ENCODE measurements around the gene FES. TPM values are rescaled to one million over a fixed set of nuclear protein-coding genes. Genes with fewer than 3 reads are reported as not detected.

Gene FES
- total and polyA plus RNA-seq, 4 experiments from 2014 or later = 2.3 to 3.0 TPM; not detected in 2

DNA sequence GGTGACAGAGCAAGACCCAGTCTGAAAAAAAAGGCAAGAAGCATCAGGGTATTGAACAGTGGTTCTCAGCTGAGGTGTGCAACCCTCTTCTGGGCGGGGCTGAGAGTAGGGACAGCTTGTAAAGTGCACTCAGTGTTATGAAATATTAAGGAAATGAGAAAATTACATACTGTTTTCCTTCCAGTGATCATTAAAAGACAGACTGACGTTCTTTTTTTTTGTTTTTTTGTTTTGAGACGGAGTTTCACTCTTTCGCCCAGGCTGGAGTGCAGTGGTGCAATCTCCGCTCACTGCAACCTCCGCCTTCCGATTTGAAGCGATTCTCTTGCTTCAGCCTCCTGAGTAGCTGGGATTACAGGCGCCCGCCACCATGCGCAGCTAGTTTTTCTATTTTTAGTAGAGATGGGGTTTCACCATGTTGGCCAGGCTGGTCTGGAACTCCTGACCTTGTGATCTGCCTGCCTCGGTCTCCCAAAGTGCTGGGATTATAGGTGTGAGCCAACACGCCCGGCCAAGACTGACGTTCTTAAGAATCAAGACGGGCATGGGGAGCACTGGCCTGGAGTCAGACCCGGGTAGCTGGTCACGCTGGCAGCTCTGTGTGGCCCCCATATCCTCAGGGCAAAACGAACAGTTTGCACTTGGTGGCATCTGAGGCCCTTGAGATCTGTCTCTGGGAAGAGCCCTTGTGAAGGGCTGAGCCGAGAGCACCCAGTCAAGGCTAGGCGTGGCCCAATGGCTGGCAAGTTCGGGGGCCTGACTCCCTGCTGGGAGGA is 30.2 kb downstream of the FES start:
- Mint-ChIP-seq H3K27me3 (no peaks in the 10 kb centered on the region), H3K4me1 (no peaks in the 10 kb centered on the region), H3K9me3 (no peaks in the 10 kb centered on the region), H3K27ac (peak overlapping the region in 2 of 7 donors; percentile 46 to 57), H3K4me3 (no peak overlapping the region), H3K36me3 (peaks cover 59 to 79% of the 10 kb centered on the region in 2 donors)
- Histone ChIP-seq H3K36me3 (ENCODE audit: insufficient read depth, low read length) (peaks cover 90% of the 10 kb centered on the region), H3K4me3 (ENCODE audit: low read length in 2 of 2) (no peak overlapping the region), H3K9me3 (ENCODE audit: control insufficient read depth in 1 of 2, low read length in 2 of 2) (no peaks in the 10 kb centered on the region), H3K27ac (ENCODE audit: low read depth, low read length) (no peak overlapping the region), H3K4me1 (ENCODE audit: insufficient read depth, low read length) (no peaks in the 10 kb centered on the region), H3K27me3 (ENCODE audit: insufficient read depth, low read length) (no peaks in the 10 kb centered on the region)
- POLR2A ChIA-PET (ENCODE audit: partially characterized antibody) = interaction anchor here (1.1 to 2.0 kb wide), 2 partner anchors 12 to 15 kb away, joined by 3 to 11 read pairs; partner anchors contain the start of gene MAN2A2
- DNase-seq = no peak
- intact Hi-C loops (cut with micrococcal nuclease) = no loop called here
- CTCF ChIA-PET (ENCODE audit: partially characterized antibody) = interaction anchor here (2.2 kb wide), 1 partner anchor 18 kb away, joined by 13 read pairs; the partner anchor contains the start of gene HDDC3

DNA sequence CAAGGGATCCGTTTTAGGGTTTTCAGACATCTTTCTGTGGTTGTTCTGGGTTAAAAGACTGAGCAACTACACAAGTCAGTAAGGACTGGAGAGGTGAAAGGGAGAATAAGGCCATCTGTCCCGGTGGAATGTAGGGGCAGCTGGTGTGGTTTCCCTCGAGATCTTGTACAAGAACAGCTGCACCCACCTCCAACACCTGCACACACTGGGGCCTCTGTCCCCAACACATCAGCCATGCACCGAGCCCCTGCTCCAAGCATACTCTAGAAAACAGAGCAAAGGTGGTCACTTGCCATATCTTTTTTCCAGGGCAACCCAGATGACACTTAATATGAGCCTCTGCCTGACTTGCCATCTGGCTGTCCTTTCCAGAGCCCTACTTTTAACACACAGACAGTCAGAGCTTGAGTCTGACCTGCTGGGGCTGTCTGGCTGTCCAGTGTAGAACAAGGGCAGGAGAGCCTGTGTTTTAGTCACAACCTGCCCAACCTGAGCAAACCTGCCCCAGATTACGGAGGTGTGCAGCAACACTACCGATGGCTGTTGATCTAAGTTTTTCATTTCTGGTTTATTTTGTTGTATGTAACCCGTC is 31.0 kb downstream of the FES start:
- no peaks in the 10 kb centered on the region for H3K27me3 Mint-ChIP-seq
- intact Hi-C loops (cut with micrococcal nuclease) = no loop called here
- POLR2A ChIA-PET (ENCODE audit: partially characterized antibody) = no interaction called here
- Histone ChIP-seq H3K4me1 (ENCODE audit: insufficient read depth, low read length) (no peaks in the 10 kb centered on the region), H3K27me3 (ENCODE audit: insufficient read depth, low read length) (no peaks in the 10 kb centered on the region), H3K36me3 (ENCODE audit: insufficient read depth, low read length) (peaks cover 92% of the 10 kb centered on the region), H3K27ac (ENCODE audit: low read depth, low read length) (no peak overlapping the region), H3K4me3 (ENCODE audit: low read length in 2 of 2) (no peak overlapping the region), H3K9me3 (ENCODE audit: control insufficient read depth in 1 of 2, low read length in 2 of 2) (no peaks in the 10 kb centered on the region)
- DNase-seq = no peak
- H3K27ac Mint-ChIP-seq = peak overlapping the region in 1 of 7 donors; percentile 7
- no peaks in the 10 kb centered on the region for H3K4me1 Mint-ChIP-seq
- H3K4me3 Mint-ChIP-seq = no peak overlapping the region
- CTCF ChIA-PET (ENCODE audit: partially characterized antibody) = interaction anchor here (1.0 kb wide), 1 partner anchor 17 kb away, joined by 3 read pairs; the partner anchor contains the start of gene HDDC3
- H3K9me3 Mint-ChIP-seq = no peaks in the 10 kb centered on the region
- peaks cover 66 to 81% of the 10 kb centered on the region in 2 donors for H3K36me3 Mint-ChIP-seq

DNA sequence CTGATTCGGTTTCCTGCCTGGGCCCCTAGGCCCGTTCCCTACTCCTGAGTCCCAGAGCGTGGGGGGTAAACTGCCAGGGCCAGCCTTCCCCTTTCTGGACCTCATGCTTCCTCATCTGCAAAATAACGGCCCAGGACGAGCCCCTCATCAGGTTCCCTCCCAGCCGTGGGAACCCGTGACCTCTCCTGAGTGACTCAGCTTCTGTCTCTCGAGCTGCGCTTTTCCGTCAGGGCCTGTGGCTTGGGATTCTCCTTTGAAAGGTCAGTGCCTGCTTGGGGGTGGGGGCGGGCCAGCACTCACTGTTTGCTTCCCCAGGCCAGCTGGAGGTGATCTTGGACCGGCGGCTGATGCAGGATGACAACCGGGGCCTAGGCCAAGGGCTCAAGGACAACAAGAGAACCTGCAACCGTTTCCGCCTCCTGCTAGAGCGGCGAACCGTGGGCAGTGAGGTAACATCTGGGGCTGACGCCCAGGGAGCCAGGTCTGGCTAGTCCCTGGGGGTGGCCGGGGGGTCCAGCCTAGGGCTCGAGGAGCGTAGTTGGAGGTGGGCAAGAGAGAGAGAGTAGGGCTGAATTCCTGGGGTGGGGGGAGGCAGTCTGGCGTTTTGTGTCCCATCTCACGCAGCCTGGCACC is 31.6 kb downstream of the FES start:
- H3K9me3 Mint-ChIP-seq = no peaks in the 10 kb centered on the region
- ChIA-PET POLR2A (ENCODE audit: partially characterized antibody) (no interaction called here), CTCF (ENCODE audit: partially characterized antibody) (interaction anchor here (1.0 kb wide), 1 partner anchor 17 kb away, joined by 3 read pairs; the partner anchor contains the start of gene HDDC3)
- no peak for DNase-seq
- H3K4me1 ChIP-seq (ENCODE audit: insufficient read depth, low read length) = no peaks in the 10 kb centered on the region
- H3K4me3 ChIP-seq (ENCODE audit: low read length in 2 of 2) = no peak overlapping the region
- H3K27ac ChIP-seq (ENCODE audit: low read depth, low read length) = no peak overlapping the region
- intact Hi-C loops (cut with micrococcal nuclease) = no loop called here
- no peaks in the 10 kb centered on the region for H3K4me1 Mint-ChIP-seq
- H3K27me3 Mint-ChIP-seq = no peaks in the 10 kb centered on the region
- H3K27ac Mint-ChIP-seq = peak overlapping the region in 1 of 7 donors; percentile 68
- peaks cover 63 to 83% of the 10 kb centered on the region in 2 donors for H3K36me3 Mint-ChIP-seq
- no peaks in the 10 kb centered on the region for H3K27me3 ChIP-seq (ENCODE audit: insufficient read depth, low read length)
- H3K4me3 Mint-ChIP-seq = no peak overlapping the region
- H3K9me3 ChIP-seq (ENCODE audit: control insufficient read depth in 1 of 2, low read length in 2 of 2) = no peaks in the 10 kb centered on the region
- H3K36me3 ChIP-seq (ENCODE audit: insufficient read depth, low read length) = peaks cover 91% of the 10 kb centered on the region

GRCh38 chr15:90916461-90916860 is 32.2 kb downstream of the FES start:
- no peaks in the 10 kb centered on the region for H3K9me3 Mint-ChIP-seq
- Histone ChIP-seq H3K9me3 (ENCODE audit: control insufficient read depth in 1 of 2, low read length in 2 of 2) (no peaks in the 10 kb centered on the region), H3K4me3 (ENCODE audit: low read length in 2 of 2) (no peak overlapping the region), H3K4me1 (ENCODE audit: insufficient read depth, low read length) (no peaks in the 10 kb centered on the region), H3K27me3 (ENCODE audit: insufficient read depth, low read length) (no peaks in the 10 kb centered on the region), H3K36me3 (ENCODE audit: insufficient read depth, low read length) (peaks cover 91% of the 10 kb centered on the region), H3K27ac (ENCODE audit: low read depth, low read length) (no peak overlapping the region)
- H3K27me3 Mint-ChIP-seq = no peaks in the 10 kb centered on the region
- peak overlapping the region in 2 of 7 donors; percentile 18 to 68 for H3K27ac Mint-ChIP-seq
- intact Hi-C loops (cut with micrococcal nuclease) = no loop called here
- POLR2A ChIA-PET (ENCODE audit: partially characterized antibody) = interaction anchor here (1.0 kb wide), 1 partner anchor 13 kb away, joined by 3 read pairs; the partner anchor contains the start of gene MAN2A2
- no peaks in the 10 kb centered on the region for H3K4me1 Mint-ChIP-seq
- peaks cover 65 to 87% of the 10 kb centered on the region in 2 donors for H3K36me3 Mint-ChIP-seq
- H3K4me3 Mint-ChIP-seq = no peak overlapping the region
- no peak for DNase-seq
- CTCF ChIA-PET (ENCODE audit: partially characterized antibody) = interaction anchor here (1.0 kb wide), 1 partner anchor 16 kb away, joined by 3 read pairs; the partner anchor contains the start of gene HDDC3

GRCh38 chr15:90917569-90917968 is 33.3 kb downstream of the FES start:
- POLR2A ChIA-PET (ENCODE audit: partially characterized antibody) = interaction anchor here (1.0 to 5.7 kb wide), 2 partner anchors 14 to 15 kb away, joined by 3 to 40 read pairs; partner anchors contain the start of genes HDDC3, MAN2A2 and UNC45A
- H3K4me3 Mint-ChIP-seq = no peak overlapping the region
- peaks cover 64 to 85% of the 10 kb centered on the region in 2 donors for H3K36me3 Mint-ChIP-seq

GRCh38 chr15:90918034-90918788 is 33.9 kb downstream of the FES start:
- intact Hi-C loops (cut with micrococcal nuclease) = no loop called here
- Mint-ChIP-seq H3K27me3 (no peaks in the 10 kb centered on the region), H3K4me3 (no peak overlapping the region), H3K27ac (peak overlapping the region in 1 of 7 donors; percentile 47), H3K36me3 (peaks cover 57 to 79% of the 10 kb centered on the region in 2 donors), H3K4me1 (no peaks in the 10 kb centered on the region), H3K9me3 (no peaks in the 10 kb centered on the region)
- Histone ChIP-seq H3K27me3 (ENCODE audit: insufficient read depth, low read length) (no peaks in the 10 kb centered on the region), H3K4me3 (ENCODE audit: low read length in 2 of 2) (no peak overlapping the region), H3K9me3 (ENCODE audit: control insufficient read depth in 1 of 2, low read length in 2 of 2) (no peaks in the 10 kb centered on the region), H3K4me1 (ENCODE audit: insufficient read depth, low read length) (no peaks in the 10 kb centered on the region), H3K27ac (ENCODE audit: low read depth, low read length) (no peak overlapping the region), H3K36me3 (ENCODE audit: insufficient read depth, low read length) (peaks cover 75% of the 10 kb centered on the region)
- ChIA-PET CTCF (ENCODE audit: partially characterized antibody) (interaction anchor here (1.9 to 2.8 kb wide), 2 partner anchors 14 to 15 kb away, joined by 5 to 6 read pairs; partner anchors contain the start of gene HDDC3), POLR2A (ENCODE audit: partially characterized antibody) (interaction anchor here (0.9 to 5.7 kb wide), 2 partner anchors 14 to 16 kb away, joined by 3 to 40 read pairs; partner anchors contain the start of genes HDDC3 and UNC45A)
- no peak for DNase-seq

More at GRCh38 chr15:90917569-90917968, 33.3 kb downstream of the FES start:
- no peaks in the 10 kb centered on the region for H3K27me3 Mint-ChIP-seq
- DNase-seq = no peak
- no peaks in the 10 kb centered on the region for H3K9me3 ChIP-seq (ENCODE audit: control insufficient read depth in 1 of 2, low read length in 2 of 2)
- H3K27ac Mint-ChIP-seq = no peak overlapping the region
- H3K36me3 ChIP-seq (ENCODE audit: insufficient read depth, low read length) = peaks cover 82% of the 10 kb centered on the region
- H3K4me1 Mint-ChIP-seq = no peaks in the 10 kb centered on the region
- H3K27me3 ChIP-seq (ENCODE audit: insufficient read depth, low read length) = no peaks in the 10 kb centered on the region
- no peaks in the 10 kb centered on the region for H3K9me3 Mint-ChIP-seq
- intact Hi-C loops (cut with micrococcal nuclease) = no loop called here
- CTCF ChIA-PET (ENCODE audit: partially characterized antibody) = interaction anchor here (1.9 to 2.8 kb wide), 2 partner anchors 14 to 16 kb away, joined by 5 to 6 read pairs; partner anchors contain the start of gene HDDC3
- H3K27ac ChIP-seq (ENCODE audit: low read depth, low read length) = no peak overlapping the region
- no peaks in the 10 kb centered on the region for H3K4me1 ChIP-seq (ENCODE audit: insufficient read depth, low read length)
- no peak overlapping the region for H3K4me3 ChIP-seq (ENCODE audit: low read length in 2 of 2)

Measured in CD4-positive, alpha-beta memory T cell (primary cell).